ENCODE measurements around the gene PIGV.

The PIGV gene

DNA sequence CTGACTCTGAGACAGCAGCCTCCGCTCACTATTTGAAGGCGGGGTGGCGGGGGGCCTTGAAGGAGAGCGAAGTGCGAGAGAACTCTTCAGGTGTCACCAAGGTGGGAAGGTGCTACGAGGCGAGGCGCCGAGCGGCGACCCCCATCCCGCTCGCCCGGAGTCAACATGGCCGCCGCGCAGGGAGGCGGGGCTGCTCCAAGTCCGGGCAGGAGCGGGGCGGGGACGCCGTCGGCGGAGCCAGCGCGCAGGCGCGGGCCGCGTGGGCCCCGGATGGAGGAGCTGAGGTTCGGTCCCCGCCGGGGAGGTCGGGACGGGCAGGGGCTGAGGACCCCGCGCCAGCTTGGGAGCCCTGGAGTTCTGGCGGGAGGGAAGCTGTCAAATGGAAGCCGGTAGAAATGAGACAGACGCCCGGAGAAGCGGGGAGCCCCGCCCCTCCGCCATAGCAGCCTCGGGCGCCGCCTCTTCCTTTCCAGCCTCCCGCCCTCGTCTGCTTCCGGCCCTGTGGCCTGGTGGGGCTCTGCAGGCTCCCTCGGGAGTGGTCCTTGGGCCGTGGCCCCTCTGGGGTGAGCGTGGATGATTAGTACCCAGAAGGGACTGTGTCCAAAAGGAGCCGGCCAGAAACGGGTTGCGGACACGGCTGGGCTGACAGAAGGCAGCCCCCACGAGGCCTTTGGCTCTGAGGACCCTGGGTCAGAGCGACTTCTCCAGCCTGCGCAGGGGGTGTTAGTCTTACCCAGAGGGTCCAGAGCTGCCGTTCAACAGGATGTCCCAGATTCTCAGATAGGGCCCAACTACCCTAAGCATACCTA lies at the start of gene PIGV:
PIGV (plus strand) TSS at position 245 of the 809 bp plus-strand sequence. CDS start 2,866 bp downstream, outside the sequence.
- TF ChIP-seq, protein P1, sequence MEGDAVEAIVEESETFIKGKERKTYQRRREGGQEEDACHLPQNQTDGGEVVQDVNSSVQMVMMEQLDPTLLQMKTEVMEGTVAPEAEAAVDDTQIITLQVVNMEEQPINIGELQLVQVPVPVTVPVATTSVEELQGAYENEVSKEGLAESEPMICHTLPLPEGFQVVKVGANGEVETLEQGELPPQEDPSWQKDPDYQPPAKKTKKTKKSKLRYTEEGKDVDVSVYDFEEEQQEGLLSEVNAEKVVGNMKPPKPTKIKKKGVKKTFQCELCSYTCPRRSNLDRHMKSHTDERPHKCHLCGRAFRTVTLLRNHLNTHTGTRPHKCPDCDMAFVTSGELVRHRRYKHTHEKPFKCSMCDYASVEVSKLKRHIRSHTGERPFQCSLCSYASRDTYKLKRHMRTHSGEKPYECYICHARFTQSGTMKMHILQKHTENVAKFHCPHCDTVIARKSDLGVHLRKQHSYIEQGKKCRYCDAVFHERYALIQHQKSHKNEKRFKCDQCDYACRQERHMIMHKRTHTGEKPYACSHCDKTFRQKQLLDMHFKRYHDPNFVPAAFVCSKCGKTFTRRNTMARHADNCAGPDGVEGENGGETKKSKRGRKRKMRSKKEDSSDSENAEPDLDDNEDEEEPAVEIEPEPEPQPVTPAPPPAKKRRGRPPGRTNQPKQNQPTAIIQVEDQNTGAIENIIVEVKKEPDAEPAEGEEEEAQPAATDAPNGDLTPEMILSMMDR (conservative IDR thresholded peaks at IDR 0.05; ENCODE audit: low read depth, low read length), result no peak
- no peak for DNase-seq (ENCODE audit: low read depth)
- peak within 1 kb of the TSS; percentile 76 for H3K4me3 ChIP-seq (ENCODE audit: low read length)

DNA sequence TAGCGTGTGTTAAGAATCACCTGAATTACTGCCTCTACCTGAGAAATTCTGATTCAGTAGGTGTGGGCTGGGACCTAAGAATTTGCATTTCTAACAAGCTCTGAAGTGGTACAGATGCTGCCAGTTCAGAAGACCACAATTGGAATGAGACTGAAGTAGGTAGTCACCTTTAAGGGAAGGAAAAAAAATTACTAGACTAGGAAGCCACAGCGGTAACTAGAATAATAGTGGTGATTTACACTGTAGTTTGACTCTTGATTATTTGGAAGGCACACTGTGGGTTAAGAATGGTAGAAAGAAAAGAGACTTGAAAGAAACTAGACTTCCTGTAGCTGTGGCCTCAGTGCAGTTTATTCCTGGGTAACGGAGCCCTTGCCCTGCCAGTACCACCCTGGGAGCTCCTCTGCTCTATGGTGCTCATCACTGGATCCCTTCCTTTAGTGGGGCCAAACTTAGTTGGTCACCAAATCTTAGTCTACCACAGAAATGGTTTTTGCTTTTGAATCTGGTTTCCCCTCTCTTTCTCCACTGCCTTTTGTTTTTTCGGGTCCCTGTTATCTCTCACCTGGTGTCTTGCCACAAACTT lies 48.3 kb upstream of the PIGV start:
- TF ChIP-seq, protein P1 (conservative IDR thresholded peaks at IDR 0.05; ENCODE audit: low read depth, low read length), result no peak

DNA sequence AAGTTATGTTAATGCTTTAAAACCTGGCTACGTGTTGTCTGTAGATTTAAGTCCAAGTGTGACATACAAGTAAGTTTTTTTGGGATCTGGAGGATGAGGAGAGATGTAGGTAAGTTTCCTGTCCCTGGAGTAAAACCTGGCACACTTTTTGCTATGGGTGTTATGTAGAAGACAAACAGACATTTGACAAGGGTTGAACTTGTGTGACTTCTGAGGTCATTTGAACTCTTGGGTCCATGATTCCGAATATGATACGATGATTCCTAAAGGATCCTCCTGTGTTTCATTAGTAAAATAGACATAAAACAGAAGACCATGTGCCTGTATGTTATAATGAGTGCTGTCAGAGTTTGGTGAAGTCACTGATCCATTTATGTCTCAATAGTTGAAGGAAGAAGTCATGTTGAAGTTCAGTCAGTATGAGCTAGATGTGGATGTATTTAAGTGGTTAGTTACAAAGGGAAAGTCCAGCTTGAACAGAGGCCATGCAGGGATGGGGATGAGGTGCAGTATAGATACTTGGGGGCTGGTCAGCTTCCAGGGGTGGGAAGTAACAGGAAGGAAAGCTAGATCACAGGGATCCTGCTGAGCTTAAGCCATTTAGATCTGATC lies 47.6 kb upstream of the PIGV start:
- no peak overlapping the region for H3K4me3 ChIP-seq (ENCODE audit: low read length)
- TF ChIP-seq, protein P1 (conservative IDR thresholded peaks at IDR 0.05; ENCODE audit: low read depth, low read length), result no peak
- DNase-seq (ENCODE audit: low read depth), result no peak

More for the DNA sequence above, 48.3 kb upstream of the PIGV start:
- no peak overlapping the region for H3K4me3 ChIP-seq (ENCODE audit: low read length)
- DNase-seq (ENCODE audit: low read depth), result no peak

DNA sequence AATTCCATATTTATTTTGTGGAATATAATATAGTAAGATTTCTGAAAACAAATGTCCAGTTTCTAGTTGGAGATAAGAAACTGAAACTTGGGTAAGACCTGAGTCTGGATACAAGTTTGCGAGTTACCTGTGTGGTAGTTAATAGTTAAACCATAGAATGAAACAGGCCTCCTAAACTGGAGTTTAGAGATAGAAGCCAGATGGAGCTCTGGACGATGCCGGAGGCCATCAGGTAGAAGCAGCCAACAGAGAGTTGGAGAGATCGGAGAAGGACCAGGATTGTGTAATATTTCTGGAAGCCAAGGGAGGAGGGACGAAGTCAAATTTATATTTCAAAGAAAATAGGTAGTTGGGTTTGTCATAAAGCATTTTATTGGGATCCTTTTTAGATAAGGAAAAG lies 46.8 kb upstream of the PIGV start:
- TF ChIP-seq, protein P1 (conservative IDR thresholded peaks at IDR 0.05; ENCODE audit: low read depth, low read length), result no peak

DNA sequence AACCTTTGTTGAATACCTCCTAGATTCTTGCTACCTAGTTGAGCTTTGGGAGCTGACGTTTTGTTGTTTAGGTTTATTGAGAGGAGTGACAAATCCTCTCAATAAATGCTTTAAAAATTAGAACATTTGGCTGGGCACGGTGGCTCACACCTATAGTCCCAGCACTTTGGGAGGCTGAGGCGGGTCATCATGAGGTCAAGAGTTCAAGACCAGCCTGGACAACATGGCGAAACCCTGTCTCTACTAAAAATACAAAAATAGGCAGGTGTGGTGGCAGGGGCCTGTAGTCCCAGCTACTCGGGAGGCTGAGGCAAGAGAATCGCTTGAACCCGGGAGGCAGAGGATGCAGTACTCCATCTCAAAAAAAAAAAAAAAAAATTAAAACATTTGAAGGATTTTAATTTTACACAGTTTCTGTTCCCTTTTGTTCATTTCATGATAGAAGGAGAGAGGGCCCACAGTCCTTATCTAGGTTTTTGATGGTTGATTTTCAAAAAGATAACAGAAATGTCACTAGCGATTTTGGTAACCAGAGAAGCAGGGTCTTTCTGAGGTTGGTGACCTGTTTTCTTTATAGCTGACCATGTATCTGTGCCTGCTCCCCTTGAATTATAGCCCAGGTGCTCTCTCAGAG lies 44.2 kb upstream of the PIGV start:
- H3K4me3 ChIP-seq (ENCODE audit: low read length), result no peak overlapping the region
- TF ChIP-seq, protein P1 (conservative IDR thresholded peaks at IDR 0.05; ENCODE audit: low read depth, low read length), result no peak
- DNase-seq (ENCODE audit: low read depth), result no peak

More for the DNA sequence above, 46.8 kb upstream of the PIGV start:
- no peak overlapping the region for H3K4me3 ChIP-seq (ENCODE audit: low read length)
- DNase-seq (ENCODE audit: low read depth), result no peak

DNA sequence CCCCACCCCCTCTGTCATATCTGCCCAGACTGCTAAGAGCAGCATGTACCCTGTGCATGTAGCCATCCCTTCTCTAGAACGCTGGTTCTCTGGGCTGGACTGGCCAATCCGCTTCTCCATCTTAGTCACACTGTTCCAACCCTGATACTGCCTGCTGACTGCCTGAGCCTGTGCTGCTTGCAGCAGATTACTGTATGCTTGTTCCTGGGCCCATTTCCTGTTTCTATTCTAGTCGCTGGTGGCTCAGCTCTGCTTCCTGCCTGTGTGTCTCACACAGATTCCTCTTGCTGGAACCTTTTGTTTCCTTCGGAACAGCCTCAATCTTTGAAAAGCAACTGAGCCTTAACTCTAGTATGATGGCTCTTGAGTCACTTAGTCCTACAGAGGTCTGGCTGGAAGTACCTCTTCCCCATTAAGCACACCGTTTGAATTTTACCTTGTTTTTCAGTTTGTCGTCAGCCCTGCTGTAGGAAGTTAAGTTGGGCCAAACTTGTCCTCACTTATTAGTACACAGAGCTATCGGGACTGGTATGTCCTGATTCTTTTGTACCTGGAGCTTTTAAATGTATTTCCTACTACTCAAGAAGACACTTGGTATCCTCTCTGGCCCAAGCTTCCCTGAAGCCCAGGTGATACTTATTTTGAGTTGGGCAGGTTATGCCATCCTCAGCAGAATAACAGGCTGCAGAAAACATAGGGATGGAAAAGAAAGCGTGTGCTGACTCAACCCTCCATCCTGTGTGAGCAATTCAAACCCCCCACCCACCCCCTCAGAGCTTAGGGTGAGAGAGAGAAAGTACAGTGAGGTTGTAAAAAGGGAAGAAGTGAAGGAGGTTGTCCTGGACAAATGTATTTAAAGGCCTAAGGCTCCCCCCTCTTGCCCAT lies 43.4 kb upstream of the PIGV start:
- TF ChIP-seq, protein P1 (conservative IDR thresholded peaks at IDR 0.05; ENCODE audit: low read depth, low read length), result no peak
- DNase-seq (ENCODE audit: low read depth), result peak; percentile 71
- no peak overlapping the region for H3K4me3 ChIP-seq (ENCODE audit: low read length)
